Endothelial cell of umbilical vein (primary cell): Measurements from ENCODE around the gene PPP2R5A. TPM values are rescaled to one million over a fixed set of nuclear protein-coding genes. Genes with fewer than 3 reads are reported as not detected.

Experiments
- BruUV-seq: library from RNA; stranded (reverse); fragments of 400-500 nt; replicated peaks from 2 replicates; lab custom pipeline; 2021; lab: Mats Ljungman, UMichigan
- CTCF ChIA-PET: fragments of 300-600, 350-600 bp; sonication (Branson Sonifier 250); formaldehyde crosslinking; loops from one replicate; lab custom pipeline; 2021; ENCODE audit warnings: antibody characterized with exemption, inconsistent platforms; lab: Charles Lee
- POLR2A ChIA-PET: fragments of 300-600, 350-600 bp; sonication (Branson Sonifier 250); formaldehyde crosslinking; loops from one replicate; lab custom pipeline; 2021; ENCODE audit warnings: antibody characterized with exemption, inconsistent platforms; lab: Charles Lee
- DNase-seq: peaks from one replicate; pipeline ENCODE4 v3.0.0-alpha.2; 2011; ENCODE audit warnings: low read depth, low spot score
- FAIRE-seq: peaks from 2 replicates; lab custom pipeline; 2011; peaks lifted over from hg19 to GRCh38; lab: Jason Lieb, UNC
- H2AFZ ChIP-seq: 2 replicates; pipeline ENCODE4 v1.6.0; 2012; ENCODE audit warnings: low read depth, low read length, control low read depth, inconsistent platforms
- H3K27ac ChIP-seq: 2 replicates; pipeline ENCODE4 v1.5.1; 2011; ENCODE audit warnings: low read depth, mild to moderate bottlenecking, control low read depth, low read length, moderate library complexity; ENCODE audit not compliant: insufficient read depth
- H3K27me3 ChIP-seq, 2 experiments: 2 replicates each; pipeline versions ENCODE4 v1.6.0 to v1.6.1; 2011; ENCODE audit warnings: low read length in 2 of 2, mixed read lengths in 1 of 2; ENCODE audit not compliant: control insufficient read depth in 2 of 2, insufficient read depth in 2 of 2
- H3K36me3 ChIP-seq, 2 experiments: 2 replicates in 1 of 2; 3 replicates in 1 of 2; pipeline ENCODE4 v1.5.1; 2011; ENCODE audit warnings: low read length in 2 of 2, mild to moderate bottlenecking in 1 of 2, moderate library complexity in 1 of 2; ENCODE audit not compliant: control insufficient read depth in 2 of 2, insufficient read depth in 2 of 2; ENCODE audit errors: extremely low read depth in 1 of 2
- H3K4me1 ChIP-seq: 3 replicates; pipeline ENCODE4 v1.5.1; 2011; ENCODE audit warnings: mild to moderate bottlenecking, low read length; ENCODE audit not compliant: control insufficient read depth, insufficient read depth; ENCODE audit errors: extremely low read depth
- H3K4me2 ChIP-seq: 2 replicates; pipeline ENCODE4 v1.6.1; 2011; ENCODE audit warnings: low read length, control low read depth, mixed read lengths; ENCODE audit not compliant: insufficient read depth
- H3K4me3 ChIP-seq, 3 experiments: fragments of 200-600 bp in 1 of 3; sonication (generic), shearing (Covaris generic) in 1 of 3; replicated peaks in 1 of 3; 2 replicates each; pipeline ENCODE4 v1.5.1; 2011 to 2016; ENCODE audit warnings: control low read depth in 3 of 3, low read length in 3 of 3, mild to moderate bottlenecking in 2 of 3, inconsistent platforms in 1 of 3, low read depth in 1 of 3, moderate library complexity in 1 of 3; ENCODE audit not compliant: insufficient read depth in 1 of 3
- H3K79me2 ChIP-seq: 2 replicates; pipeline ENCODE4 v1.6.0; 2012; ENCODE audit warnings: low read length, inconsistent platforms; ENCODE audit not compliant: control insufficient read depth, insufficient read depth
- H3K9ac ChIP-seq: replicated peaks from 2 replicates; pipeline ENCODE3; 2011; ENCODE audit warnings: low read length, control low read depth; ENCODE audit not compliant: insufficient read depth; ENCODE audit errors: extremely low read depth
- H3K9me1 ChIP-seq: replicated peaks from 3 replicates; pipeline ENCODE4 v1.6.0; 2011; ENCODE audit warnings: mild to moderate bottlenecking, low read length; ENCODE audit not compliant: control insufficient read depth, insufficient read depth; ENCODE audit errors: extremely low read depth
- H3K9me3 ChIP-seq: replicated peaks from 2 replicates; pipeline ENCODE4 v1.5.1; 2012; ENCODE audit warnings: low read length, inconsistent platforms; ENCODE audit not compliant: control insufficient read depth, insufficient read depth
- H4K20me1 ChIP-seq: replicated peaks from 2 replicates; pipeline ENCODE3; 2011; ENCODE audit warnings: mild to moderate bottlenecking, low read length; ENCODE audit not compliant: control insufficient read depth, insufficient read depth; ENCODE audit errors: extremely low read depth
- CTCF ChIP-seq, 2 donors: IDR thresholded peaks; 1 replicate in 1 of 2; 2 replicates in 1 of 2; pipeline ENCODE4 v1.5.1; 2011; ENCODE audit warnings: low read length in 2 of 2, mild to moderate bottlenecking in 2 of 2, moderate library complexity in 2 of 2, control low read depth in 1 of 2, inconsistent platforms in 1 of 2, low read depth in 1 of 2; ENCODE audit not compliant: insufficient read depth in 1 of 2; ENCODE audit errors: extremely low read depth in 1 of 2
- EZH2 ChIP-seq: IDR thresholded peaks from 2 replicates; pipeline ENCODE4 v1.6.1; 2012; ENCODE audit warnings: borderline replicate concordance, low read depth, mild to moderate bottlenecking, moderate library complexity, low read length, inconsistent platforms; ENCODE audit not compliant: severe bottlenecking
- FOS ChIP-seq: IDR thresholded peaks from 2 replicates; pipeline ENCODE4 v1.6.1; 2011; ENCODE audit warnings: mild to moderate bottlenecking, low read length, moderate library complexity, borderline replicate concordance; ENCODE audit not compliant: insufficient read depth
- GATA2 ChIP-seq: IDR thresholded peaks from 2 replicates; pipeline ENCODE4 v1.7.0; 2011; ENCODE audit warnings: low read depth, mild to moderate bottlenecking, moderate library complexity, mixed read lengths, low read length; ENCODE audit not compliant: insufficient read length, insufficient read depth
- JUN ChIP-seq: IDR thresholded peaks from 2 replicates; pipeline ENCODE4 v1.6.1; 2011; ENCODE audit warnings: borderline replicate concordance, low read depth; ENCODE audit not compliant: insufficient read length, insufficient read depth
- MAX ChIP-seq: IDR thresholded peaks from 2 replicates; pipeline ENCODE4 v1.6.1; 2011; ENCODE audit not compliant: insufficient read depth, insufficient read length
- MYC ChIP-seq: IDR thresholded peaks from one replicate; pipeline ENCODE4 v1.6.1; 2011; ENCODE audit warnings: mild to moderate bottlenecking, low read depth, low read length
- POLR2A ChIP-seq: IDR thresholded peaks from 2 replicates; pipeline ENCODE4 v1.6.1; 2012; ENCODE audit warnings: low read depth, mild to moderate bottlenecking, control low read depth, low read length
- POLR2AphosphoS5 ChIP-seq: IDR thresholded peaks from 2 replicates; pipeline ENCODE4 v1.6.1; 2012; ENCODE audit warnings: low read depth, mild to moderate bottlenecking, control low read depth, low read length, moderate library complexity; ENCODE audit not compliant: insufficient read depth
- dilution Hi-C: fragments of 300-500 bp; cut with MboI; formaldehyde crosslinking; loops from one replicate; pipeline ENCODE4 v1.15.0; 2019; ENCODE audit warnings: low sequenced_read_pairs; ENCODE audit not compliant: extremely low pct_ligation_motif_present
- intact Hi-C: fragments of 100-400 bp; cut with micrococcal nuclease; formaldehyde crosslinking; loops from one replicate; pipeline ENCODE4 v1.10.0; 2022
- polyA plus RNA-seq, 4 experiments: library from polyadenylated mRNA; depleted of rRNA in 3 of 4; stranded (reverse) in 3 of 4; unstranded in 1 of 4; fragments of >200 nt; gene quantifications; 2 replicates each; pipeline versions ENCODE4 v1.2.1 to v1.2.3, GENCODE V29; 2011 to 2012; ENCODE audit warnings: missing spikeins in 1 of 4
- total RNA-seq: library from RNA; stranded (reverse); gene quantifications from 2 replicates; pipeline ENCODE4 v1.2.3, GENCODE V29; 2021

The PPP2R5A gene
- total and polyA plus RNA-seq, 2 donors (not counting 3 experiments of a cell fraction or from before 2014, with no cell fraction given) = 11.9 to 34.5 TPM

- H4K20me1 ChIP-seq = no peaks in the 10 kb centered on the region
- H2AFZ ChIP-seq = no peak overlapping the region
- dilution Hi-C loops (no loop called here), intact Hi-C loops (loop anchor here (1.0 kb wide), 1 partner anchor 245 kb away; no protein-coding TSS in a partner anchor)
- no peaks in the 10 kb centered on the region for H3K4me1 ChIP-seq
- ChIA-PET CTCF (interaction anchor here (1.1 to 2.7 kb wide), 2 partner anchors 21 to 244 kb away, joined by 3 to 29 read pairs; no protein-coding TSS in a partner anchor), POLR2A (no interaction called here)
- no peak overlapping the region for H3K4me3 ChIP-seq
- H3K9me1 ChIP-seq = no peaks in the 10 kb centered on the region
- H3K9ac ChIP-seq = no peak overlapping the region
- no TSS peak for BruUV-seq
- no peak overlapping the region for H3K4me2 ChIP-seq
- no peak for DNase-seq
- peak; percentile 15 for FAIRE-seq
- no peaks in the 10 kb centered on the region for H3K27me3 ChIP-seq
- H3K79me2 ChIP-seq = peaks cover 13% of the 10 kb centered on the region
- no peaks in the 10 kb centered on the region for H3K36me3 ChIP-seq
- TF ChIP-seq CTCF (IDR thresholded peaks at IDR 0.05; ENCODE audit: extremely low read depth in 1 of 2, insufficient read depth in 1 of 2, low read depth in 1 of 2, low read length in 2 of 2) = no peak
- TF ChIP-seq GATA2 = no peak
- TF ChIP-seq FOS = no peak
- no peak for TF ChIP-seq POLR2AphosphoS5
- TF ChIP-seq POLR2A = no peak
- TF ChIP-seq MAX = no peak
- no peak for TF ChIP-seq JUN
- TF ChIP-seq MYC = no peak
- TF ChIP-seq EZH2 = no peak
- H3K9me3 ChIP-seq = no peaks in the 10 kb centered on the region
- no peak overlapping the region for H3K27ac ChIP-seq
Observed at GRCh38 chr1:212315184-212315583, 30.0 kb downstream of the PPP2R5A start.
